NCI-H510A (cell line): Measurements from ENCODE around the gene GUCY2D.

Experiments used
- DNase-seq: peaks from one replicate; lab custom pipeline; 2025; lab: John Stamatoyannopoulos, UW

GUCY2D gene

DNA sequence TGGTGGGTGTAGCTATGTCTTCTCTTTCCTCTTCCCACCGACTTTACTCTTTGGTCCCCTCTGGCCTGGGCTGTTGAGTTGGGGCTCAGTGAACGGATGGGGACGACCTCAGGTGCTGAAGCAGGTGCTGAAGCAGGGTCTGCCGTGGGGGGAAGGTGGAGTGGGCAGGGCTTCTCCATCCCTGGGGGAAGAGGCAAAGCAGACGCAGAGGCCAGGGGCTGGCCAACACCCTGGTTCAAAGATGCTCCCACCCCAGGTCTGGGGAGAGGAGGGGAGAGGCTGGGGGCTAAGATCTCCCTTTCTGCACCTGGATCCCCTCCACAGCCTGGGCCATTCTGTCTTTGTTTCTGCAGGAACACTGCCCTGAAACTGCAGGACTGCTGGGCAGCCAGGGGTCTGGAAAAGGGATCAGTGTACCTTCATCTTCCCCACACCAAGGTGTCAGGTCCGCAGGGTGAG, 62.2 kb downstream of the GUCY2D start:
- DNase-seq, result no peak

- DNase-seq, result no peak
These were observed 64.7 kb downstream of the GUCY2D start for GRCh38 chr17:8066841-8067775.

DNA sequence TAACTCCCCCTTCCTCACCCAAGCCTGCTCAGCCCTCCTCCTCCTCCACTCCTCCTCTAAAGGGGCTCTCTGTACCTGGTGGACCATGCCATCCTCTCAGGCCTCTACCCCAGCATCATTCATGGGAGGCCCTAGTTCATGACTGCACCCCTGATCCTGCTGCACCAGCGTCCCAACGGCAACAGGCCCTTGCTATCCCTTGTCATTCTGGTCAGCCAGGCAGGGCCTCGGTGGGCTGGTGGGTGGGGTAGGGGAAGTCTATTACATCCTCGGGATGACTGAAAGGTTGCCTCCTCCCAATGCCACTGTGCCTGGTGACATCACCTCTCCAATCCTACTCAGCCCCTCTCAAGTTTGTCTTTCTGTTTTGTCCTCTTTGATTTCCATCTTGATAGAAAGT, 65.4 kb downstream of the GUCY2D start:
- DNase-seq, result no peak

- no peak for DNase-seq
These were observed 66.5 kb downstream of the GUCY2D start for GRCh38 chr17:8068736-8069586.

GRCh38 chr17:8069587-8069860, 67.1 kb downstream of the GUCY2D start:
- no peak for DNase-seq
